Measurements from ENCODE around the gene AEN. TPM values are rescaled to one million over a fixed set of nuclear protein-coding genes. Genes with fewer than 3 reads are reported as not detected.
A peak's percentile ranks its signal among the peaks of the same experiment; 100 is the strongest.

Gene AEN
- total and polyA plus RNA-seq, 12 donors, result 4.9 to 29.3 (median 12.9) TPM

GRCh38 chr15:88648357-88649214, 27.4 kb downstream of the AEN start:
- peak in 6 of 7 donors; percentile 50 to 70 (median 62) for DNase-seq
- no peaks in the 10 kb centered on the region for H3K9me3 ChIP-seq (replicated peaks in 1 of 3)

GRCh38 chr15:88649286-88649733, 28.2 kb downstream of the AEN start:
- Histone ChIP-seq H3K27ac (peak overlapping the region in 2 of 5 donors; percentile 50 to 61), H3K27me3 (no peaks in the 10 kb centered on the region), H3K9me3 (replicated peaks in 1 of 3) (no peaks in the 10 kb centered on the region), H3K4me3 (no peak overlapping the region), H3K36me3 (replicated peaks in 1 of 2) (no peaks in the 10 kb centered on the region), H3K4me1 (replicated peaks in 1 of 2) (peaks cover 0 to 5% of the 10 kb centered on the region in 2 donors)
- peak in 4 of 7 donors; percentile 37 to 78 (median 42) for DNase-seq
- 58 to 69% (median 60%) methylated on average over 10 to 12 of the region's 12 CpGs for WGBS, 4 donors
- intact Hi-C loops (cut with DNase I), result no loop called here
- no peak for TF ChIP-seq POLR2A (IDR thresholded peaks at IDR 0.05)
- TF ChIP-seq CTCF (IDR thresholded peaks at IDR 0.05), result no peak

More at GRCh38 chr15:88648357-88649214, 27.4 kb downstream of the AEN start:
- Histone ChIP-seq H3K4me3 (no peak overlapping the region), H3K27me3 (no peaks in the 10 kb centered on the region), H3K36me3 (replicated peaks in 1 of 2) (no peaks in the 10 kb centered on the region), H3K27ac (peak overlapping the region in 1 of 5 donors; percentile 50), H3K4me1 (replicated peaks in 1 of 2) (peaks cover 0 to 5% of the 10 kb centered on the region in 2 donors)
- no peak for TF ChIP-seq CTCF (IDR thresholded peaks at IDR 0.05)
- no peak for TF ChIP-seq POLR2A (IDR thresholded peaks at IDR 0.05)
- 71 to 76% (median 75%) methylated on average over 4 to 12 of the region's 12 CpGs for WGBS, 4 donors
- intact Hi-C loops (cut with DNase I), result no loop called here

GRCh38 chr15:88649753-88650551, 28.8 kb downstream of the AEN start:
- Histone ChIP-seq H3K4me3 (no peak overlapping the region), H3K9me3 (replicated peaks in 1 of 3) (no peaks in the 10 kb centered on the region), H3K4me1 (replicated peaks in 1 of 2) (peaks cover 0 to 5% of the 10 kb centered on the region in 2 donors), H3K27ac (peak overlapping the region in 2 of 5 donors; percentile 17 to 61), H3K27me3 (no peaks in the 10 kb centered on the region), H3K36me3 (replicated peaks in 1 of 2) (no peaks in the 10 kb centered on the region)
- WGBS, 4 donors, result 84 to 90% (median 87%) methylated on average over 10 to 23 of the region's 23 CpGs
- intact Hi-C loops (cut with DNase I), result loop anchor here in 1 of 2 donors (10.0 kb wide), 1 partner anchor 365 kb away; no protein-coding TSS in a partner anchor
- TF ChIP-seq POLR2A (IDR thresholded peaks at IDR 0.05) (no peak), CTCF (IDR thresholded peaks at IDR 0.05) (no peak)
- peak in 2 of 7 donors; percentile 19 to 44 for DNase-seq

- H3K4me3 ChIP-seq, result no peak overlapping the region
- no peaks in the 10 kb centered on the region for H3K9me3 ChIP-seq (replicated peaks in 1 of 3)
- 91 to 97% (median 95%) methylated on average over 10 to 12 of the region's 12 CpGs for WGBS, 4 donors
- intact Hi-C loops (cut with DNase I), result loop anchor here in 1 of 2 donors (10.0 kb wide), 1 partner anchor 364 kb away; no protein-coding TSS in a partner anchor
- no peaks in the 10 kb centered on the region for H3K36me3 ChIP-seq (replicated peaks in 1 of 2)
- H3K4me1 ChIP-seq (replicated peaks in 1 of 2), result peaks cover 0 to 5% of the 10 kb centered on the region in 2 donors
- TF ChIP-seq CTCF (IDR thresholded peaks at IDR 0.05) (no peak), POLR2A (IDR thresholded peaks at IDR 0.05) (no peak)
- no peak overlapping the region for H3K27ac ChIP-seq
- peak in 1 of 7 donors; percentile 33 for DNase-seq
- no peaks in the 10 kb centered on the region for H3K27me3 ChIP-seq
These were observed 29.4 kb downstream of the AEN start for GRCh38 chr15:88650556-88650955.
